HEK293 (cell line): Measurements from ENCODE around the gene MAPK12.

Experiments used
- CTCF ChIA-PET: fragments of 350-600 bp; formaldehyde crosslinking; extraction: SDS; loops from one replicate; lab custom pipeline; 2021; ENCODE audit warnings: antibody characterized with exemption; lab: Yijun Ruan, JAX
- POLR2A ChIA-PET: fragments of 300-600 bp; formaldehyde crosslinking; extraction: SDS; loops from one replicate; lab custom pipeline; 2020; ENCODE audit warnings: antibody characterized with exemption, inconsistent platforms; lab: Yijun Ruan, JAX
- H3K27ac ChIP-seq: fragments of 200-500 bp; sonication (Bioruptor generic); 2 replicates; pipeline ENCODE4 v1.5.1; 2014; ENCODE audit warnings: low read depth, low read length, control low read depth, inconsistent platforms; ENCODE audit errors: extremely low read depth
- H3K36me3 ChIP-seq, 2 experiments: fragments of 200-500 bp in 1 of 2; sonication (Bioruptor generic) in 1 of 2; 1 replicate in 1 of 2; 2 replicates in 1 of 2; pipeline ENCODE4 v1.5.1; 2014 to 2017; ENCODE audit warnings: inconsistent platforms in 2 of 2, low read length in 2 of 2; ENCODE audit not compliant: control insufficient read depth in 2 of 2, insufficient read depth in 1 of 2
- H3K4me1 ChIP-seq: fragments of 200-500 bp; sonication (Bioruptor generic); 2 replicates; pipeline ENCODE4 v1.5.1; 2014; ENCODE audit warnings: mild to moderate bottlenecking, low read length, inconsistent platforms; ENCODE audit not compliant: control insufficient read depth, insufficient read depth
- H3K4me3 ChIP-seq: 2 replicates; pipeline ENCODE4 v1.5.1; 2011; ENCODE audit warnings: low read depth, mild to moderate bottlenecking, control low read depth, low read length, moderate library complexity
- H3K9me3 ChIP-seq: fragments of 200-500 bp; sonication (Bioruptor generic); 2 replicates; pipeline ENCODE4 v1.5.1; 2014; ENCODE audit warnings: low read depth, low read length, inconsistent platforms; ENCODE audit not compliant: control insufficient read depth, insufficient read depth
- EGR2 ChIP-seq: fragments of 450-650 bp; formaldehyde crosslinking; IDR thresholded peaks from 2 replicates; pipeline ENCODE4 v1.5.1; 2016; ENCODE audit warnings: low read depth, missing biosample characterization, missing genetic modification characterization
- GLIS1 ChIP-seq: fragments of 450-650 bp; formaldehyde crosslinking; IDR thresholded peaks from 2 replicates; pipeline ENCODE4 v1.5.1; 2016; ENCODE audit warnings: missing biosample characterization, missing genetic modification characterization
- GLIS2 ChIP-seq: fragments of 450-650 bp; formaldehyde crosslinking; IDR thresholded peaks from 2 replicates; pipeline ENCODE4 v1.5.1; 2016; ENCODE audit warnings: missing biosample characterization, missing genetic modification characterization
- ZBTB1 ChIP-seq: fragments of 450-650 bp; formaldehyde crosslinking; IDR thresholded peaks from 2 replicates; pipeline ENCODE4 v1.5.1; 2016; ENCODE audit warnings: missing biosample characterization, missing genetic modification characterization
- ZFHX2 ChIP-seq: fragments of 450-650 bp; formaldehyde crosslinking; conservative IDR thresholded peaks from 2 replicates; pipeline ENCODE4 v1.5.1; 2016; ENCODE audit warnings: missing biosample characterization, missing genetic modification characterization
- ZIC2 ChIP-seq: fragments of 450-650 bp; formaldehyde crosslinking; IDR thresholded peaks from 2 replicates; pipeline ENCODE4 v1.5.1; 2016; ENCODE audit warnings: missing biosample characterization, missing genetic modification characterization
- ZNF140 ChIP-seq: fragments of 450-650 bp; formaldehyde crosslinking; IDR thresholded peaks from 2 replicates; pipeline ENCODE4 v1.5.1; 2016; ENCODE audit warnings: missing biosample characterization, missing genetic modification characterization
- ZNF266 ChIP-seq: fragments of 450-650 bp; formaldehyde crosslinking; IDR thresholded peaks from 2 replicates; pipeline ENCODE4 v1.5.1; 2016; ENCODE audit warnings: missing biosample characterization, missing genetic modification characterization, low read depth
- ZNF354C ChIP-seq: fragments of 450-650 bp; formaldehyde crosslinking; IDR thresholded peaks from 2 replicates; pipeline ENCODE4 v1.5.1; 2016; ENCODE audit warnings: missing biosample characterization, missing genetic modification characterization, low read depth, borderline replicate concordance
- ZNF660 ChIP-seq: fragments of 450-650 bp; IDR thresholded peaks from 2 replicates; pipeline ENCODE4 v1.5.1; 2018; ENCODE audit warnings: missing biosample characterization, mild to moderate bottlenecking, missing genetic modification characterization
- ZNF664 ChIP-seq: fragments of 450-650 bp; formaldehyde crosslinking; IDR thresholded peaks from 2 replicates; pipeline ENCODE4 v1.5.1; 2016; ENCODE audit warnings: missing biosample characterization, missing genetic modification characterization
- TF ChIP-seq, protein P1 (sequence below): fragments of 450-650 bp; formaldehyde crosslinking; IDR thresholded peaks from 2 replicates; pipeline ENCODE4 v1.5.1; 2016; ENCODE audit warnings: missing biosample characterization, missing genetic modification characterization
- TF ChIP-seq, protein P2 (sequence below): fragments of 450-650 bp; formaldehyde crosslinking; IDR thresholded peaks from 2 replicates; pipeline ENCODE4 v1.5.1; 2016; ENCODE audit warnings: missing biosample characterization, missing genetic modification characterization
- TF ChIP-seq, protein P3 (sequence below): fragments of 450-650 bp; formaldehyde crosslinking; IDR thresholded peaks from 2 replicates; pipeline ENCODE4 v1.5.1; 2016; ENCODE audit warnings: missing biosample characterization, missing genetic modification characterization
- TF ChIP-seq, protein P4 (sequence below): fragments of 450-650 bp; formaldehyde crosslinking; IDR thresholded peaks from 2 replicates; pipeline ENCODE4 v1.5.1; 2017; ENCODE audit warnings: missing biosample characterization, mild to moderate bottlenecking, missing genetic modification characterization, moderate library complexity
- TF ChIP-seq, protein P5 (sequence below): fragments of 450-650 bp; formaldehyde crosslinking; IDR thresholded peaks from 2 replicates; pipeline ENCODE4 v1.5.1; 2016; ENCODE audit warnings: missing biosample characterization, missing genetic modification characterization
- TF ChIP-seq, protein P6 (sequence below): sonication (generic); formaldehyde crosslinking; IDR thresholded peaks from 2 replicates; pipeline ENCODE4 v1.8.1; 2022; ENCODE audit warnings: mild to moderate bottlenecking, moderate library complexity, missing genetic modification reagents

MAPK12 gene

DNA sequence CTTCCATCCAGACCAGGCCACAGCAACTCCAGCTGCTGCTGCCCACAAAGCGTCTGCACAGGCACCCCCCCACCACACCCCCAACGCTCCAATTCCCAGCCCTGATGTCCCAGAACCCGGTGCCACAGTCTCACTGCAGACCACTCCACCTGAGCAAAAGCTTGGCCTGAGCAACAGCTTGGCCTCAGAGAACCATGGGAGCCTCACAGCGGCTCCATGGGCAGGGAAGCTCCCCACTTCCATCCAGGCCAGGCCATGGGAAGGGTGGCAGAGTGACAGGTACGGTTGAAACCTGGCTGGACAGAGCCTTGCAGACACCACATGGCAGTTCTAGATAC, 32.8 kb upstream of the MAPK12 start (continued):
- no peak for TF ChIP-seq ZNF354C
- TF ChIP-seq, protein P1, sequence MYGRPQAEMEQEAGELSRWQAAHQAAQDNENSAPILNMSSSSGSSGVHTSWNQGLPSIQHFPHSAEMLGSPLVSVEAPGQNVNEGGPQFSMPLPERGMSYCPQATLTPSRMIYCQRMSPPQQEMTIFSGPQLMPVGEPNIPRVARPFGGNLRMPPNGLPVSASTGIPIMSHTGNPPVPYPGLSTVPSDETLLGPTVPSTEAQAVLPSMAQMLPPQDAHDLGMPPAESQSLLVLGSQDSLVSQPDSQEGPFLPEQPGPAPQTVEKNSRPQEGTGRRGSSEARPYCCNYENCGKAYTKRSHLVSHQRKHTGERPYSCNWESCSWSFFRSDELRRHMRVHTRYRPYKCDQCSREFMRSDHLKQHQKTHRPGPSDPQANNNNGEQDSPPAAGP (tag by site-specific recombination), result no peak
- TF ChIP-seq ZNF266 (tag by site-specific recombination), result no peak
- TF ChIP-seq, protein P2, sequence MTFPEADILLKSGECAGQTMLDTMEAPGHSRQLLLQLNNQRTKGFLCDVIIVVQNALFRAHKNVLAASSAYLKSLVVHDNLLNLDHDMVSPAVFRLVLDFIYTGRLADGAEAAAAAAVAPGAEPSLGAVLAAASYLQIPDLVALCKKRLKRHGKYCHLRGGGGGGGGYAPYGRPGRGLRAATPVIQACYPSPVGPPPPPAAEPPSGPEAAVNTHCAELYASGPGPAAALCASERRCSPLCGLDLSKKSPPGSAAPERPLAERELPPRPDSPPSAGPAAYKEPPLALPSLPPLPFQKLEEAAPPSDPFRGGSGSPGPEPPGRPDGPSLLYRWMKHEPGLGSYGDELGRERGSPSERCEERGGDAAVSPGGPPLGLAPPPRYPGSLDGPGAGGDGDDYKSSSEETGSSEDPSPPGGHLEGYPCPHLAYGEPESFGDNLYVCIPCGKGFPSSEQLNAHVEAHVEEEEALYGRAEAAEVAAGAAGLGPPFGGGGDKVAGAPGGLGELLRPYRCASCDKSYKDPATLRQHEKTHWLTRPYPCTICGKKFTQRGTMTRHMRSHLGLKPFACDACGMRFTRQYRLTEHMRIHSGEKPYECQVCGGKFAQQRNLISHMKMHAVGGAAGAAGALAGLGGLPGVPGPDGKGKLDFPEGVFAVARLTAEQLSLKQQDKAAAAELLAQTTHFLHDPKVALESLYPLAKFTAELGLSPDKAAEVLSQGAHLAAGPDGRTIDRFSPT (tag by site-specific recombination), result no peak
- no peak for TF ChIP-seq GLIS2 (tag by site-specific recombination)

DNA sequence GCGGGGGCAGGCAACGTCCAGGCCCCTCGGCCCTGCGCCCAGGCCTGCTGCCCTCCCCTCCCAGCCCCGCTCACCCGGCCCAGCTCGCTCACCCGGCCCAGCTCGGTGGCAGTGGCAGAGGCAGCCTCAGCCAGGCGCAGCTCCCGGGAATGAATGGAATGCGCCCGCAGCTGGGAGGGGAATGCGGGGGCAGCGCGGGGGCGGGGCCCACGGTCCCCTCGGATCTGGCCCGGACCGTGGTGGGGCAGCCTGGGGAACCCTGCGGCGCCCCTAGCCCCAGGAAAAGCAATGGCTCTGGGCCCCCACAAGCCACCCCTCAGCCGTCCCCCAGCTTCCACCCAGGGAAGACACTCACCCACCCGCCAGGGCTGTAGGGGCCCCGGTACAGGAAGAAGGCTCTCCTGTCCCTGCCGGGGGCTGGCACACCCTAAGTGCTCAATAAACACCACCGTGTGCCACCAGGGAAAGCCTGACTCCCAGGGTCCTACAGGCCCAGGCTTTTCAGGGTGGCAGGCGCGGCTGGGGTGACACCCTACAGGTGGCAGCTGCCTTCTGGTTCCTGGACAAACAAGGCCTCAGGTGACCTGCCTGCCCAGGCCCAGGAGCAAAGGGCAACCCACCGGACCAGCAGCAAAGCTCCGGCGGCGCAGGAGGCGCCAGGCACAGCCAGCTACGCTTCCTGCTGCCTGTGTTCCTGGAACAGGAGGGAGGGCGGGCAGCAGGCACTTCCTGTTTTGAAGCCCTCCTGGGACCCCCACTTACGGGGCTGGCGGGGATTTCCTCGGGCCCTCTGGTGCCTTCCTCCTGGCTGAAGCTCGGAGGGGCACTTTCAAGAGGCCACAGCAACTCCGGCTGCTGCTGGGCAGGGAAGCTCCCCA, 32.2 kb upstream of the MAPK12 start:
- H3K36me3 ChIP-seq, result peaks cover 0 to 57% of the 10 kb centered on the region in 2 experiments; a peak in 2 of 3 replicates
- H3K4me3 ChIP-seq, result no peak overlapping the region
- CTCF ChIA-PET, result interaction anchor here (0.6 to 2.6 kb wide), 8 partner anchors 9 to 402 kb away, joined by 3 to 14 read pairs (median 4); partner anchors contain the start of gene DENND6B
- TF ChIP-seq GLIS1 (tag by site-specific recombination) (peak; percentile 11; the same call in 1 of the 2 replicates), EGR2 (tag by site-specific recombination) (peak; percentile 65), ZBTB1 (tag by site-specific recombination) (no peak), ZNF664 (tag by site-specific recombination) (0 out of 2 replicates have a peak, but pooled peaks have one; percentile 27), ZNF140 (no peak), ZIC2 (tag by site-specific recombination) (peak; percentile 69), ZNF660 (tag by site-specific recombination) (no peak), ZFHX2 (tag by site-specific recombination) (peak; percentile 84)
- TF ChIP-seq, protein P3, sequence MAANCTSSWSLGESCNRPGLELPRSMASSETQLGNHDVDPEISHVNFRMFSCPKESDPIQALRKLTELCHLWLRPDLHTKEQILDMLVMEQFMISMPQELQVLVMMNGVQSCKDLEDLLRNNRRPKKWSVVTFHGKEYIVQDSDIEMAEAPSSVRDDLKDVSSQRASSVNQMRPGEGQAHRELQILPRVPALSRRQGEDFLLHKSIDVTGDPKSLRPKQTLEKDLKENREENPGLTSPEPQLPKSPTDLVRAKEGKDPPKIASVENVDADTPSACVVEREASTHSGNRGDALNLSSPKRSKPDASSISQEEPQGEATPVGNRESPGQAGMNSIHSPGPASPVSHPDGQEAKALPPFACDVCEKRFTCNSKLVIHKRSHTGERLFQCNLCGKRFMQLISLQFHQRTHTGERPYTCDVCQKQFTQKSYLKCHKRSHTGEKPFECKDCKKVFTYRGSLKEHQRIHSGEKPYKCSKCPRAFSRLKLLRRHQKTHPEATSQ (tag by site-specific recombination), result no peak
- TF ChIP-seq, protein P4, sequence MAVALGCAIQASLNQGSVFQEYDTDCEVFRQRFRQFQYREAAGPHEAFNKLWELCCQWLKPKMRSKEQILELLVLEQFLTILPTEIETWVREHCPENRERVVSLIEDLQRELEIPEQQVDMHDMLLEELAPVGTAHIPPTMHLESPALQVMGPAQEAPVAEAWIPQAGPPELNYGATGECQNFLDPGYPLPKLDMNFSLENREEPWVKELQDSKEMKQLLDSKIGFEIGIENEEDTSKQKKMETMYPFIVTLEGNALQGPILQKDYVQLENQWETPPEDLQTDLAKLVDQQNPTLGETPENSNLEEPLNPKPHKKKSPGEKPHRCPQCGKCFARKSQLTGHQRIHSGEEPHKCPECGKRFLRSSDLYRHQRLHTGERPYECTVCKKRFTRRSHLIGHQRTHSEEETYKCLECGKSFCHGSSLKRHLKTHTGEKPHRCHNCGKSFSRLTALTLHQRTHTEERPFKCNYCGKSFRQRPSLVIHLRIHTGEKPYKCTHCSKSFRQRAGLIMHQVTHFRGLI (tag by site-specific recombination), result no peak
- TF ChIP-seq, protein P5, sequence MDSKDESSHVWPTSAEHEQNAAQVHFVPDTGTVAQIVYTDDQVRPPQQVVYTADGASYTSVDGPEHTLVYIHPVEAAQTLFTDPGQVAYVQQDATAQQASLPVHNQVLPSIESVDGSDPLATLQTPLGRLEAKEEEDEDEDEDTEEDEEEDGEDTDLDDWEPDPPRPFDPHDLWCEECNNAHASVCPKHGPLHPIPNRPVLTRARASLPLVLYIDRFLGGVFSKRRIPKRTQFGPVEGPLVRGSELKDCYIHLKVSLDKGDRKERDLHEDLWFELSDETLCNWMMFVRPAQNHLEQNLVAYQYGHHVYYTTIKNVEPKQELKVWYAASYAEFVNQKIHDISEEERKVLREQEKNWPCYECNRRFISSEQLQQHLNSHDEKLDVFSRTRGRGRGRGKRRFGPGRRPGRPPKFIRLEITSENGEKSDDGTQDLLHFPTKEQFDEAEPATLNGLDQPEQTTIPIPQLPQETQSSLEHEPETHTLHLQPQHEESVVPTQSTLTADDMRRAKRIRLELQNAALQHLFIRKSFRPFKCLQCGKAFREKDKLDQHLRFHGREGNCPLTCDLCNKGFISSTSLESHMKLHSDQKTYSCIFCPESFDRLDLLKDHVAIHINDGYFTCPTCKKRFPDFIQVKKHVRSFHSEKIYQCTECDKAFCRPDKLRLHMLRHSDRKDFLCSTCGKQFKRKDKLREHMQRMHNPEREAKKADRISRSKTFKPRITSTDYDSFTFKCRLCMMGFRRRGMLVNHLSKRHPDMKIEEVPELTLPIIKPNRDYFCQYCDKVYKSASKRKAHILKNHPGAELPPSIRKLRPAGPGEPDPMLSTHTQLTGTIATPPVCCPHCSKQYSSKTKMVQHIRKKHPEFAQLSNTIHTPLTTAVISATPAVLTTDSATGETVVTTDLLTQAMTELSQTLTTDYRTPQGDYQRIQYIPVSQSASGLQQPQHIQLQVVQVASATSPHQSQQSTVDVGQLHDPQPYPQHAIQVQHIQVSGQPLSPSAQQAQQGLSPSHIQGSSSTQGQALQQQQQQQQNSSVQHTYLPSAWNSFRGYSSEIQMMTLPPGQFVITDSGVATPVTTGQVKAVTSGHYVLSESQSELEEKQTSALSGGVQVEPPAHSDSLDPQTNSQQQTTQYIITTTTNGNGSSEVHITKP (tag by site-specific recombination), result no peak
- TF ChIP-seq, protein P6, sequence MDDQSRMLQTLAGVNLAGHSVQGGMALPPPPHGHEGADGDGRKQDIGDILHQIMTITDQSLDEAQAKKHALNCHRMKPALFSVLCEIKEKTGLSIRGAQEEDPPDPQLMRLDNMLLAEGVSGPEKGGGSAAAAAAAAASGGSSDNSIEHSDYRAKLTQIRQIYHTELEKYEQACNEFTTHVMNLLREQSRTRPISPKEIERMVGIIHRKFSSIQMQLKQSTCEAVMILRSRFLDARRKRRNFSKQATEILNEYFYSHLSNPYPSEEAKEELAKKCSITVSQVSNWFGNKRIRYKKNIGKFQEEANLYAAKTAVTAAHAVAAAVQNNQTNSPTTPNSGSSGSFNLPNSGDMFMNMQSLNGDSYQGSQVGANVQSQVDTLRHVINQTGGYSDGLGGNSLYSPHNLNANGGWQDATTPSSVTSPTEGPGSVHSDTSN (CRISPR knock-in tag), result no peak
- TF ChIP-seq, all 188 proteins: peak for 5
- no peaks in the 10 kb centered on the region for H3K4me1 ChIP-seq
- H3K9me3 ChIP-seq, result no peaks in the 10 kb centered on the region
- POLR2A ChIA-PET, result interaction anchor here (0.9 to 3.3 kb wide), 5 partner anchors 9 to 214 kb away, joined by 3 to 37 read pairs (median 6); partner anchors contain the start of genes LMF2, NCAPH2 and PLXNB2
- no peak overlapping the region for H3K27ac ChIP-seq
